Bronchial epithelial cell (primary cell): Measurements from ENCODE around the gene QSOX1. TPM values are rescaled to one million over a fixed set of nuclear protein-coding genes. Genes with fewer than 3 reads are reported as not detected.

Experiments
- DNase-seq: peaks from one replicate; pipeline ENCODE4 v3.0.0-alpha.2; 2010; ENCODE audit warnings: low read depth
- FAIRE-seq: peaks from 2 replicates; lab custom pipeline; 2011; peaks lifted over from hg19 to GRCh38; lab: Jason Lieb, UNC
- H3K27me3 ChIP-seq: 2 replicates; pipeline ENCODE4 v1.5.1; 2011; ENCODE audit warnings: low read length; ENCODE audit not compliant: control insufficient read depth, insufficient read depth
- H3K36me3 ChIP-seq: 2 replicates; pipeline ENCODE4 v1.5.1; 2011; ENCODE audit warnings: low read length; ENCODE audit not compliant: control insufficient read depth, insufficient read depth
- H3K4me3 ChIP-seq: 2 replicates; pipeline ENCODE4 v1.5.1; 2011; ENCODE audit warnings: mild to moderate bottlenecking, low read depth, low read length, control low read depth
- CTCF ChIP-seq: IDR thresholded peaks from 2 replicates; pipeline ENCODE4 v1.5.1; 2011; ENCODE audit warnings: mild to moderate bottlenecking, moderate library complexity, low read length, control low read depth, inconsistent platforms; ENCODE audit not compliant: insufficient read depth, severe bottlenecking
- total RNA-seq: library from RNA; depleted of rRNA; stranded (reverse); fragments of >200 nt; gene quantifications from 2 replicates; pipeline ENCODE4 v1.2.1, GENCODE V29; 2014

Gene QSOX1
- total RNA-seq, 1 donor from 2014 or later: 134 TPM

DNA sequence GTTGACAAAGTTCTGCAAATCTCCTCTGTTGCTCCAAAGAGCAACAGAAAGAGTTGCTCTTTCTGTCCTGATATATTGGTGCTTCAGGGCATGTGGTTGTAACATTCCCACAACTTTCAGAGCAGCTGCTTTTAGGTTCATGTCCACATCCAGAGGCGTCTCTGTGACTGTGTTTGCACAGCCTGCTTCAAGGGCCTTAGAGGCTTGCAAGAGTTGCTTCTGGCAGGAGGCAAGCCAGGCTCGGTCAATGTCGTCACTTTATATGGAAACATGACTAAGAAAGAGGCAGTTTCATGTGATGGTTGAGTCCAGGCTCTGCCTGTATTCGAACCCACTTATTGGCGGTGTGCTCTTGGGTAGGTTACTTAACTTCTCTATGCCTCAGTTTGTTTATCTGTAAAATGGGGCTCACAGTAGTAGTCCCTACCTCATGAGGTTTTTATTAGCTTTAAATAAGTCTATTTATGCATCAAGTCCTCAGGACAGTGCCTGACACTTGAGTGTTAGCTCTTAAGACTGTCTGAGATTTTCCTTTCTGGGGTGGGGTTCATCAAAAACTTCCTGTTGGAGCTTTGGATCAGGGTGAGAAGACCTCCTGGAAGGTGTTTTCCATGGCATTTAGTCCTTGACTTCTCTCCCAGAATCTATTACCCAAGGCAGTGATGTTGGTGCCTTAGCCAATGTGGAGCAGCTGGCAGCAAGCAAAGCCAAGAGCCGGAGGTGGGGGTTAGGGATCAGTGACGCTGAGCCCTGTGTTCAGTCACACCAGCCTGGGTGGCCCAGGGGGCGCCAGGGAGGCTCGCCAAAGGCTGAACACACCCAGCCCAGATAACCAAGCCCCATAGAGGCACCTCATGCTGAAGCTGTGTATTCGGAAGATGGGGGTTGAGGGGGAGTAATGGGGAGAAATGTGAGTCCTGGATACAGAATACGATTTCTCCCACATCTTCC is 94.3 kb downstream of the QSOX1 start:
- DNase-seq (no peak), FAIRE-seq (no peak)
- TF ChIP-seq CTCF: peak; percentile 8
- Histone ChIP-seq H3K27me3 (peaks cover 2% of the 10 kb centered on the region), H3K36me3 (no peaks in the 10 kb centered on the region), H3K4me3 (no peak overlapping the region)

DNA sequence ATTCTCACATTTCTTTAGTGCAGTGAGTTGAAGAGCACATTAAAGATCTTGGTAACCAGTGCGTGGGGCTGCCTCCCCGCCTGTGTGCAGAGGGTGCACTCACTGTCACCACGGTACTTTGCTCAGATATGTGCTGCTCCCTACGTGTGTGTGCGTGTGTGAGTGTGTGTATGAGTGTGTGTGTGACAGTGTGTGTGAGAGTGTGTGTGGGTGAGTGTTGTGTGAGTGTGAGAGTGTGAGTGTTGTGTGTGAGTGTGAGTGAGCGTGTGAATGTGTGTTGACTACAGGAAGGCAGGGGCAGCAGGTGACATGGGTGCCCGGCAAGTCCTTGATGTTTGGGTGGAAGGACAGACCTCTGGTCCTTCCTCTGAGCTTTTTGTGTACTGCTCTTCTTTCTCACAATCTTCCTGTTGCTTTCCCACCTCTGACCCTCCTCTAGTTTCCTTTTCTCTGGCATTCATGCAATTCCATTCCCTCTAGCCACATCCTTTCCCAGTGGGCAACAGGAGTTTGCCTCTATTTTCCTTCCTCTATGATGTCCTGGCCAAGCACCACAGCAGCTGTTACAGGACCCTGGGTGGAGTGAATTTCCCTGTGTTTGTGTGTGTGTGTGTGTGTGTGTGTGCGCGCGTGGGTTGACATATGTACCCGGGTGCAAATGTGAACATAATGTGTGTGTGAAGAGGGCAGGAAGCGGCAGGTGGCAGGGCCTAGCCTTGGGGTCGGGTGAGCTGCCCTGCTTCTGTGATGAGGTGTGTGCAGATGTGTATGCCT is 95.2 kb downstream of the QSOX1 start:
- TF ChIP-seq CTCF: no peak

DNA sequence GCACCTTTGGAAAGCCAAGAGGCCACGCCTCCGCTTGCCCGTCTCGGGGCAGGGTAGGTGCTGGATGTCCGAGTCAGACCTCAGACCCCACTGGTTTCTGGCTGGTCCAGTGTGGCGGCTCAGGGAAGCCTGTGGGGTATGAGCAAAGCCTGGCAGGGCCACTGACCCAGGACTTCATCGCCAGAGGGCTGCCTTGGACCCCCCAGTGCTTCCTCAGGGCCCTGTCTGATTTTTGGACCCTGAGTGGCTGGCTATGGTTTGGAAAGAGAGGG is 95.8 kb downstream of the QSOX1 start:
- Histone ChIP-seq H3K27me3 (no peaks in the 10 kb centered on the region), H3K36me3 (no peaks in the 10 kb centered on the region), H3K4me3 (no peak overlapping the region)
- FAIRE-seq (no peak), DNase-seq (no peak)
- TF ChIP-seq CTCF: no peak

More for the DNA sequence above, 95.2 kb downstream of the QSOX1 start:
- DNase-seq (no peak), FAIRE-seq (peak; percentile 76)
- H3K27me3 ChIP-seq: no peaks in the 10 kb centered on the region
- H3K4me3 ChIP-seq: no peak overlapping the region
- no peaks in the 10 kb centered on the region for H3K36me3 ChIP-seq

GRCh38 chr1:180250883-180251509 is 96.3 kb downstream of the QSOX1 start:
- no peaks in the 10 kb centered on the region for H3K27me3 ChIP-seq
- TF ChIP-seq CTCF: no peak
- H3K36me3 ChIP-seq: no peaks in the 10 kb centered on the region
- DNase-seq (no peak), FAIRE-seq (no peak)
- H3K4me3 ChIP-seq: no peak overlapping the region

DNA sequence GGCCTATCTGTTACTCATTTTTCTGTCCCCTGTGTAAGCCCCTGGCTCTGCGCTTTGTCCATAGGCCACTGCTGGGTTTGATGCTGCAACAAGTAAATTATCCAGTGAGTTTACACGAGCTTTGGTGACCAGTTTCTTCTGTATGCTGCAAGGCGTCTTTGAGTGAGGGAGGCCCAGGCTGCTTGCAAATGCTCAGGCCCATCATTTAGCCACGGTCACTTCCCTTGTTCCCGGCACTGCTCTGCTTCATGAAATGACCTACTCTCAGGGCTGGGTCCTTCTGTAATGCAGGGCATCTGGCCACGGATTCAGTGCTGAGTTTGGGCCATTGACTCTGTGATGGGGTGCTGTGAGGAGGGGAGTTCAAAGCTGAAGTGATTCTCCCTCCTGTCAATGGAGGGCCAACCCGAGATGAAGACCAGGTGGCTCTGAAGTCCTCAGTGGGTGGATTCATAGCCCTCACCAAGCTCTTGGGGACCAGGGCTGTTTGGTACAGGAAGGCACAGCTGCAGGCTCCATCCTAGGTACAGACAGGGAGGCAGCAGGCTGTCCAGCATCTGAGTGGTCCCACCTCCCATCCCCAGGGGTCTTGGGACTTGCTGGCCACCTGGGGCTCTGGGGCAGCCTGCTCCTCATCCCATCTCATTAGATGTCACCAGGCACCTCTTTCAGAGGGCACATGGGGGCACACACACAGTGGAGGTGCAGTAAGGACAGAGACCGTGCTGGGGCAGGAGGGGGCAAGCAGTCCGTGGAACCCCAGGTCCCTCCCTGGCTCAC is 97.0 kb downstream of the QSOX1 start:
- Histone ChIP-seq H3K36me3 (no peaks in the 10 kb centered on the region), H3K27me3 (no peaks in the 10 kb centered on the region), H3K4me3 (no peak overlapping the region)
- TF ChIP-seq CTCF: no peak
- no peak for FAIRE-seq
- DNase-seq: no peak
